SK-N-SH (cell line): ENCODE data around the gene TMPRSS12.

Experiments
- CHD2 ChIP-seq: fragments of 150-350 bp; IDR thresholded peaks from 2 replicates; pipeline ENCODE4 v1.6.1; 2018; ENCODE audit warnings: low read length; ENCODE audit not compliant: partially characterized antibody
- EP300 ChIP-seq, 2 experiments: IDR thresholded peaks; 2 replicates each; pipeline versions ENCODE4 v1.4.0 to v1.6.1; 2012; ENCODE audit warnings: borderline replicate concordance in 1 of 2, low read depth in 1 of 2, low read length in 1 of 2
- REST ChIP-seq: IDR thresholded peaks from 2 replicates; pipeline ENCODE4 v1.6.1; 2012; ENCODE audit warnings: mild to moderate bottlenecking, low read depth, low read length, moderate library complexity
- TF ChIP-seq, protein P1 (sequence below): fragments of 200-600 bp; sonication (generic); IDR thresholded peaks from 2 replicates; pipeline ENCODE4 v1.6.1; 2017; ENCODE audit warnings: antibody characterized with exemption, mild to moderate bottlenecking, moderate library complexity

GRCh38 chr12:50901685-50902113 is 59.0 kb downstream of the TMPRSS12 start:
- no peak for TF ChIP-seq CHD2
- TF ChIP-seq REST, result no peak
- TF ChIP-seq, protein P1, sequence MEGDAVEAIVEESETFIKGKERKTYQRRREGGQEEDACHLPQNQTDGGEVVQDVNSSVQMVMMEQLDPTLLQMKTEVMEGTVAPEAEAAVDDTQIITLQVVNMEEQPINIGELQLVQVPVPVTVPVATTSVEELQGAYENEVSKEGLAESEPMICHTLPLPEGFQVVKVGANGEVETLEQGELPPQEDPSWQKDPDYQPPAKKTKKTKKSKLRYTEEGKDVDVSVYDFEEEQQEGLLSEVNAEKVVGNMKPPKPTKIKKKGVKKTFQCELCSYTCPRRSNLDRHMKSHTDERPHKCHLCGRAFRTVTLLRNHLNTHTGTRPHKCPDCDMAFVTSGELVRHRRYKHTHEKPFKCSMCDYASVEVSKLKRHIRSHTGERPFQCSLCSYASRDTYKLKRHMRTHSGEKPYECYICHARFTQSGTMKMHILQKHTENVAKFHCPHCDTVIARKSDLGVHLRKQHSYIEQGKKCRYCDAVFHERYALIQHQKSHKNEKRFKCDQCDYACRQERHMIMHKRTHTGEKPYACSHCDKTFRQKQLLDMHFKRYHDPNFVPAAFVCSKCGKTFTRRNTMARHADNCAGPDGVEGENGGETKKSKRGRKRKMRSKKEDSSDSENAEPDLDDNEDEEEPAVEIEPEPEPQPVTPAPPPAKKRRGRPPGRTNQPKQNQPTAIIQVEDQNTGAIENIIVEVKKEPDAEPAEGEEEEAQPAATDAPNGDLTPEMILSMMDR, result no peak
- TF ChIP-seq EP300 (IDR thresholded peaks at IDR 0.05; ENCODE audit: borderline replicate concordance in 1 of 2, low read depth in 1 of 2, low read length in 1 of 2), result no peak
